PFSK-1 (cell line): Measurements from ENCODE around the gene ECSCR.

Source experiments
- FOXP2 ChIP-seq: optimal IDR thresholded peaks from 2 replicates; pipeline ENCODE3; 2011; ENCODE audit warnings: borderline replicate concordance, control low read depth, inconsistent platforms; ENCODE audit not compliant: insufficient read depth; ENCODE audit errors: extremely low read length, extremely low read depth
- POLR2AphosphoS5 ChIP-seq: IDR thresholded peaks from 2 replicates; pipeline ENCODE4 v1.6.1; 2012; ENCODE audit warnings: low read depth, mild to moderate bottlenecking, control low read depth, low read length, moderate library complexity
- SIN3A ChIP-seq: IDR thresholded peaks from 2 replicates; pipeline ENCODE4 v1.6.1; 2012; ENCODE audit warnings: mild to moderate bottlenecking, low read length, moderate library complexity, borderline replicate concordance; ENCODE audit not compliant: insufficient read depth
- TAF1 ChIP-seq: IDR thresholded peaks from 2 replicates; pipeline ENCODE4 v1.6.1; 2012; ENCODE audit warnings: low read length, control low read depth, borderline replicate concordance; ENCODE audit not compliant: insufficient read depth
- TF ChIP-seq, protein P1 (sequence below), 2 experiments: IDR thresholded peaks; 2 replicates each; pipeline versions ENCODE4 v1.6.1 to v1.8.0; 2011 to 2012; ENCODE audit warnings: low read depth in 2 of 2, low read length in 2 of 2, control low read depth in 1 of 2, inconsistent platforms in 1 of 2, mild to moderate bottlenecking in 1 of 2, moderate library complexity in 1 of 2; ENCODE audit not compliant: insufficient read depth in 1 of 2

The ECSCR gene

GRCh38 chr5:139438707-139439012 lies 23.9 kb downstream of the ECSCR start:
- TF ChIP-seq POLR2AphosphoS5 (no peak), TAF1 (no peak), SIN3A (no peak), FOXP2 (no peak)
- TF ChIP-seq, protein P1, sequence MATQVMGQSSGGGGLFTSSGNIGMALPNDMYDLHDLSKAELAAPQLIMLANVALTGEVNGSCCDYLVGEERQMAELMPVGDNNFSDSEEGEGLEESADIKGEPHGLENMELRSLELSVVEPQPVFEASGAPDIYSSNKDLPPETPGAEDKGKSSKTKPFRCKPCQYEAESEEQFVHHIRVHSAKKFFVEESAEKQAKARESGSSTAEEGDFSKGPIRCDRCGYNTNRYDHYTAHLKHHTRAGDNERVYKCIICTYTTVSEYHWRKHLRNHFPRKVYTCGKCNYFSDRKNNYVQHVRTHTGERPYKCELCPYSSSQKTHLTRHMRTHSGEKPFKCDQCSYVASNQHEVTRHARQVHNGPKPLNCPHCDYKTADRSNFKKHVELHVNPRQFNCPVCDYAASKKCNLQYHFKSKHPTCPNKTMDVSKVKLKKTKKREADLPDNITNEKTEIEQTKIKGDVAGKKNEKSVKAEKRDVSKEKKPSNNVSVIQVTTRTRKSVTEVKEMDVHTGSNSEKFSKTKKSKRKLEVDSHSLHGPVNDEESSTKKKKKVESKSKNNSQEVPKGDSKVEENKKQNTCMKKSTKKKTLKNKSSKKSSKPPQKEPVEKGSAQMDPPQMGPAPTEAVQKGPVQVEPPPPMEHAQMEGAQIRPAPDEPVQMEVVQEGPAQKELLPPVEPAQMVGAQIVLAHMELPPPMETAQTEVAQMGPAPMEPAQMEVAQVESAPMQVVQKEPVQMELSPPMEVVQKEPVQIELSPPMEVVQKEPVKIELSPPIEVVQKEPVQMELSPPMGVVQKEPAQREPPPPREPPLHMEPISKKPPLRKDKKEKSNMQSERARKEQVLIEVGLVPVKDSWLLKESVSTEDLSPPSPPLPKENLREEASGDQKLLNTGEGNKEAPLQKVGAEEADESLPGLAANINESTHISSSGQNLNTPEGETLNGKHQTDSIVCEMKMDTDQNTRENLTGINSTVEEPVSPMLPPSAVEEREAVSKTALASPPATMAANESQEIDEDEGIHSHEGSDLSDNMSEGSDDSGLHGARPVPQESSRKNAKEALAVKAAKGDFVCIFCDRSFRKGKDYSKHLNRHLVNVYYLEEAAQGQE (IDR thresholded peaks at IDR 0.05; ENCODE audit: insufficient read depth in 1 of 2, low read depth in 2 of 2, low read length in 2 of 2), result no peak

DNA sequence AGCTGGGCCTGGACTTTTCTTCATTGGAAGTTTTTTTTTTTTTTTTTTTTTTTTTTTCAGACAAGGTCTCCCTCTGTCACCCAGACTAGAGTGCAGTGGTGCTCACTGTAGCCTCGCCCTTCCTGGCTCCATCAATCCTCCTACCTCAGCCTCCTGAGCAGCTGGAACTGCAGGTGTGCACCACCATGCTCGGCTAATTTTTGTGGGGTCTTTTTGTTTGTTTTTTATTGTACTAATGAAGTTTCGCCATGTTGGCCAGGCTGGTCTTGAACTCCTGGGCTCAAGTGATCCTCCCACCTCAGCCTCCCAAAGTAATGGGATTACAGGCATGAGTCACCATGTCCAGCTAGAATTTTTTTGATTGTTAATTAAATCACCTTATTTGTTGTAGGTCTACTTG lies 26.9 kb downstream of the ECSCR start:
- TF ChIP-seq FOXP2 (no peak), SIN3A (no peak), TAF1 (no peak), POLR2AphosphoS5 (no peak)
- TF ChIP-seq, protein P1 (IDR thresholded peaks at IDR 0.05; ENCODE audit: insufficient read depth in 1 of 2, low read depth in 2 of 2, low read length in 2 of 2), result no peak

- TF ChIP-seq TAF1, result no peak
- TF ChIP-seq FOXP2, result no peak
- TF ChIP-seq, protein P1 (IDR thresholded peaks at IDR 0.05; ENCODE audit: insufficient read depth in 1 of 2, low read depth in 2 of 2, low read length in 2 of 2), result no peak
- TF ChIP-seq SIN3A, result no peak
- TF ChIP-seq POLR2AphosphoS5, result no peak
Measured at GRCh38 chr5:139431706-139432105, 30.8 kb downstream of the ECSCR start.

DNA sequence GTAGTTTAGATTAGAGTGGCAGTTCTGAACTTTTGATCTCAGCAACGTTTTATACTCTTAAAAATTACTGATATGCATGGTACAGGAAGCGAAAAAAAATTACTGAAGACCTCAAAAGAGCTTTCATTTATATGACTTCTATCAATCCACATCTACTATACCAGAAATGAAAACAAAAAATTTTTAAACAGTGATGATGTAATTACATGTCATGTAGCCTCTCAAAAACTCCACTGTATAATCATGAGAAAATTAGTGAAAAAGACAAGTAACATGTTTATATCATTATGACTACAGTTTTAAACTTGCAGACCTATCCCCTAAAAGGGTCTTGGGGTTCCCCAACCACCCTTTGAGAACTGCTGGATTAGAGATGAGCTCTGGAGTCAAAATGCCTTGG lies 32.5 kb downstream of the ECSCR start:
- TF ChIP-seq, protein P1 (IDR thresholded peaks at IDR 0.05; ENCODE audit: insufficient read depth in 1 of 2, low read depth in 2 of 2, low read length in 2 of 2), result no peak
- TF ChIP-seq SIN3A (no peak), FOXP2 (no peak), TAF1 (no peak), POLR2AphosphoS5 (no peak)

DNA sequence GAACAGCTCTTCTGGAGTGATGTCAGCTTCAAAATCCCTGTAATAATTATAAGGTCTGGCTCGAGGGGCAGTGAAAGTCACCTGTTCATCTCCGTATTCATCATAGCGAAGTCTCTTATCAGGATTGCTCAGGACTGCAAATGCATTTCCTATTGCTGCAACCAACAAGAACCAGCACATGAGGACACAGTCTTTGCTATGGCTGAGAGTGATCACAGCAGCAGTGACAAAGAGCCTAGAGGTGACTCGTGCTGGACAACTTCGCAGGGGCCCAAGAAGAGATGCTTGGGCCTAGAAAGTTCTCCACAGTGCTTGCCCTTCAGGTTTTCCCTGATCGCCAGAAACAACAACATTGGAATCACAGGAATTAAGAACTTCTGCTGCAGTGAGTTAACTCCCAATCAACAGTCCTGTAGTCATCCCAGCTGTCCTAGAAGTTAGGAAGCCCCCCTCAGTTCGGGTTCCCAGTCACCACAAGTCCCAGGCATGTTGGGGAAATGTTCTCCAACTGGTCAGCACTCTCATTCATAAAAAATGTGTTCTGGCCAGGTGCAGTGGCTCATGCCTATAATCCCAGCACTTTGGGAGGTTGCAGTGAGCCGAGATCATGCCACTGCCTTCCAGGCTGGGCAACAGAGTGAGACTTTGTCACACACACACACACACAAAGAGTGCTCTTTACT lies 36.2 kb downstream of the ECSCR start:
- TF ChIP-seq, protein P1 (IDR thresholded peaks at IDR 0.05; ENCODE audit: insufficient read depth in 1 of 2, low read depth in 2 of 2, low read length in 2 of 2), result no peak
- no peak for TF ChIP-seq FOXP2
- TF ChIP-seq SIN3A, result no peak
- TF ChIP-seq TAF1, result no peak
- TF ChIP-seq POLR2AphosphoS5, result no peak
